Measurements from ENCODE around the gene C17orf107. TPM values are rescaled to one million over a fixed set of nuclear protein-coding genes. Genes with fewer than 3 reads are reported as not detected.
A peak's percentile ranks its signal among the peaks of the same experiment; 100 is the strongest.

The C17orf107 gene
- 1 to 10 TPM in 3 of 4 donors, under 1 TPM in 1; 0.63 to 8.4 (median 3.3) TPM for total RNA-seq

- peak; percentile 81 for DNase-seq (ENCODE audit: low spot score)
- TF ChIP-seq, protein P1, sequence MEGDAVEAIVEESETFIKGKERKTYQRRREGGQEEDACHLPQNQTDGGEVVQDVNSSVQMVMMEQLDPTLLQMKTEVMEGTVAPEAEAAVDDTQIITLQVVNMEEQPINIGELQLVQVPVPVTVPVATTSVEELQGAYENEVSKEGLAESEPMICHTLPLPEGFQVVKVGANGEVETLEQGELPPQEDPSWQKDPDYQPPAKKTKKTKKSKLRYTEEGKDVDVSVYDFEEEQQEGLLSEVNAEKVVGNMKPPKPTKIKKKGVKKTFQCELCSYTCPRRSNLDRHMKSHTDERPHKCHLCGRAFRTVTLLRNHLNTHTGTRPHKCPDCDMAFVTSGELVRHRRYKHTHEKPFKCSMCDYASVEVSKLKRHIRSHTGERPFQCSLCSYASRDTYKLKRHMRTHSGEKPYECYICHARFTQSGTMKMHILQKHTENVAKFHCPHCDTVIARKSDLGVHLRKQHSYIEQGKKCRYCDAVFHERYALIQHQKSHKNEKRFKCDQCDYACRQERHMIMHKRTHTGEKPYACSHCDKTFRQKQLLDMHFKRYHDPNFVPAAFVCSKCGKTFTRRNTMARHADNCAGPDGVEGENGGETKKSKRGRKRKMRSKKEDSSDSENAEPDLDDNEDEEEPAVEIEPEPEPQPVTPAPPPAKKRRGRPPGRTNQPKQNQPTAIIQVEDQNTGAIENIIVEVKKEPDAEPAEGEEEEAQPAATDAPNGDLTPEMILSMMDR (IDR thresholded peaks at IDR 0.05), result no peak
- peak; percentile 82 for ATAC-seq (ENCODE audit: low FRiP score)
These were observed at the start of gene C17orf107 for GRCh38 chr17:4899341-4900230. C17orf107 (plus strand) TSS chr17:4899536; CDS start chr17:4899763, 227 bp downstream.

GRCh38 chr17:4850246-4850645 is 49.1 kb upstream of the C17orf107 start:
- TF ChIP-seq, protein P1 (IDR thresholded peaks at IDR 0.05), result no peak
- peak; percentile 48 for ATAC-seq (ENCODE audit: low FRiP score)
- no peak for DNase-seq (ENCODE audit: low spot score)

GRCh38 chr17:4851084-4851483 is 48.3 kb upstream of the C17orf107 start:
- no peak for DNase-seq (ENCODE audit: low spot score)
- TF ChIP-seq, protein P1 (IDR thresholded peaks at IDR 0.05), result no peak
- ATAC-seq (ENCODE audit: low FRiP score), result no peak

GRCh38 chr17:4852567-4853207 is 46.6 kb upstream of the C17orf107 start:
- ATAC-seq (ENCODE audit: low FRiP score), result no peak
- TF ChIP-seq, protein P1 (IDR thresholded peaks at IDR 0.05), result no peak
- DNase-seq (ENCODE audit: low spot score), result no peak

DNA sequence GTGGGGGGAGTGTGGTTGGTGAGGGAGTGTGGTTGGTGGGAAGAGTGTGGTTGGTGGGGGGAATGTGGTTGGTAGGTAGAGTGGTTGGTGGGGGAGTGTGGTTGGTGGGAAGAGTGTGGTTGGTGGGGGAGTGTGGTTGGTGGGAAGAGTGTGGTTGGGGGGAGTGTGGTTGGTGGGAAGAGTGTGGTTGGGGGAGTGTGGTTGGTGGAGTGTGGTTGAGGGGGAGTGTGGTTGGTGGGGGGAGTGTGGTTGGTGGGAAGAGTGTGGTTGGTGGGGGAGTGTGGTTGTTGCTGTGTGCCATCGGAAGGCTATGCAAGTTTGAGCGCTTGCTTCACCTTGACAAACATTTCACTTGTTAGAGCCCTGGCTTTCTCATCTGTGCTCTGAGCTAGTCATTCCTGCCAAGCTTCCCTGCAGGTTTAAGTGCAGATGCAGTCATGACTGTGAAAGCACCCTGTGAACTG is 46.1 kb upstream of the C17orf107 start:
- ATAC-seq (ENCODE audit: low FRiP score), result no peak
- TF ChIP-seq, protein P1 (IDR thresholded peaks at IDR 0.05), result no peak
- DNase-seq (ENCODE audit: low spot score), result no peak

DNA sequence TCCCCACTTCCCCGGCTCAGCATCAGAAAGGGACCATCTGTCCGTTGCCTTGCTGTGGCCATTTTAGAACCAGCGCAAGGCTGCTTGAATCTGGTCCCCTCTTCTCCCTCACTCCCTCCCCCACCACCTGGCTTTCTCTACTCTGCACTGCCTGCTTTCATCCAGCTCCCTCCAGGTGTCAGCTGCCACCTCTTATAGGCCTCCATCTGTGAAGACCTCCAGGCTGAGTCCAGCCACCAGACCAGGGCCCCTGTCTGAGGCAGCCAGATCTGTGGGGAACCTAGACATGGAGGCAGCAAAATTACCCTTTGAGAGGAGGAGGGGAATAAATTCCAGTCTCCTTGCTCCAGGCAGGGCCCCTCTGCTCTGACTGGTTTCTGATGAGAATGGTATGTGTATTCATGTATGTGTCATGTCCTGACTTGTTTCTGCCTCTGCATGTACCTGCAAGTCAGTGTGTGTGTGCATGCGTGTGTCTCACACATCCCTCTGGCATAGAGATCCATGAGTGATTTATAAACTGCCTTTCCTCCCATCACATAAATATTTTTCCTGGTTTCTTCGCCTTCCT is 45.1 kb upstream of the C17orf107 start:
- TF ChIP-seq, protein P1 (IDR thresholded peaks at IDR 0.05), result no peak
- DNase-seq (ENCODE audit: low spot score) (no peak), ATAC-seq (ENCODE audit: low FRiP score) (no peak)
